ENCODE data around the gene IL10RA. TPM values are rescaled to one million over a fixed set of nuclear protein-coding genes. Genes with fewer than 3 reads are reported as not detected.

The IL10RA gene
- total RNA-seq, 1 donor from 2014 or later = 37.7 TPM

GRCh38 chr11:118045191-118045590 lies 59.0 kb downstream of the IL10RA start:
- H3K9me3 ChIP-seq = no peaks in the 10 kb centered on the region
- no peaks in the 10 kb centered on the region for H3K36me3 ChIP-seq
- H3K4me1 ChIP-seq = no peaks in the 10 kb centered on the region
- TF ChIP-seq CTCF (IDR thresholded peaks at IDR 0.05) = no peak
- H3K27ac ChIP-seq = no peak overlapping the region
- no peaks in the 10 kb centered on the region for H3K27me3 ChIP-seq (ENCODE audit: low read depth)
- ATAC-seq = no peak
- intact Hi-C loops (cut with DNase I) = no loop called here
- no peak overlapping the region for H3K4me3 ChIP-seq
- no peak for DNase-seq

GRCh38 chr11:118046051-118046963 lies 60.1 kb downstream of the IL10RA start:
- H3K4me1 ChIP-seq = no peaks in the 10 kb centered on the region
- ATAC-seq (peak in 1 of 2 donors; percentile 20), DNase-seq (no peak)
- no peaks in the 10 kb centered on the region for H3K9me3 ChIP-seq
- no peaks in the 10 kb centered on the region for H3K27me3 ChIP-seq (ENCODE audit: low read depth)
- no peak for TF ChIP-seq CTCF (IDR thresholded peaks at IDR 0.05)
- H3K27ac ChIP-seq = no peak overlapping the region
- intact Hi-C loops (cut with DNase I) = no loop called here
- H3K36me3 ChIP-seq = no peaks in the 10 kb centered on the region
- no peak overlapping the region for H3K4me3 ChIP-seq

GRCh38 chr11:118046964-118047700 lies 60.9 kb downstream of the IL10RA start:
- no peaks in the 10 kb centered on the region for H3K27me3 ChIP-seq (ENCODE audit: low read depth)
- TF ChIP-seq CTCF (IDR thresholded peaks at IDR 0.05) = no peak
- H3K4me1 ChIP-seq = no peaks in the 10 kb centered on the region
- no peak overlapping the region for H3K27ac ChIP-seq
- H3K9me3 ChIP-seq = no peaks in the 10 kb centered on the region
- no peaks in the 10 kb centered on the region for H3K36me3 ChIP-seq
- H3K4me3 ChIP-seq = no peak overlapping the region
- DNase-seq = no peak
- intact Hi-C loops (cut with DNase I) = no loop called here
- ATAC-seq = no peak

GRCh38 chr11:118047749-118048148 lies 61.6 kb downstream of the IL10RA start:
- no peaks in the 10 kb centered on the region for H3K9me3 ChIP-seq
- no peak overlapping the region for H3K4me3 ChIP-seq
- no peak for TF ChIP-seq CTCF (IDR thresholded peaks at IDR 0.05)
- no peak for ATAC-seq
- no peaks in the 10 kb centered on the region for H3K4me1 ChIP-seq
- DNase-seq = no peak
- H3K27me3 ChIP-seq (ENCODE audit: low read depth) = no peaks in the 10 kb centered on the region
- H3K27ac ChIP-seq = no peak overlapping the region
- intact Hi-C loops (cut with DNase I) = no loop called here
- no peaks in the 10 kb centered on the region for H3K36me3 ChIP-seq

GRCh38 chr11:118048472-118049370 lies 62.5 kb downstream of the IL10RA start:
- TF ChIP-seq CTCF (IDR thresholded peaks at IDR 0.05) = no peak
- Histone ChIP-seq H3K27ac (no peak overlapping the region), H3K36me3 (no peaks in the 10 kb centered on the region), H3K4me3 (no peak overlapping the region), H3K4me1 (no peaks in the 10 kb centered on the region), H3K27me3 (ENCODE audit: low read depth) (no peaks in the 10 kb centered on the region), H3K9me3 (no peaks in the 10 kb centered on the region)
- DNase-seq = no peak
- intact Hi-C loops (cut with DNase I) = no loop called here
- no peak for ATAC-seq

Data from lower lobe of right lung (tissue), 2 donors.